Muscle layer of duodenum (tissue), 2 donors: ENCODE results near the gene LITAFD.

Experiments used
- H3K27ac ChIP-seq: one replicate; pipeline ENCODE4 v1.7.0; 2013; ENCODE audit warnings: mild to moderate bottlenecking, low read length
- H3K27me3 ChIP-seq: one replicate; pipeline ENCODE4 v1.7.0; 2013; ENCODE audit warnings: low read depth, mild to moderate bottlenecking, control low read depth, low read length
- H3K36me3 ChIP-seq, 2 donors: one replicate each; pipeline ENCODE4 v1.7.0; 2013; ENCODE audit warnings: low read length in 2 of 2, control low read depth in 1 of 2, mild to moderate bottlenecking in 1 of 2; ENCODE audit not compliant: insufficient read depth in 2 of 2, control insufficient read depth in 1 of 2
- H3K4me1 ChIP-seq, 2 donors: one replicate each; pipeline ENCODE4 v1.7.0; 2013; ENCODE audit warnings: low read length in 2 of 2, mild to moderate bottlenecking in 2 of 2, control low read depth in 1 of 2, moderate library complexity in 1 of 2; ENCODE audit not compliant: insufficient read depth in 2 of 2, control insufficient read depth in 1 of 2
- H3K4me3 ChIP-seq, 2 donors: one replicate each; pipeline ENCODE4 v1.7.0; 2013; ENCODE audit warnings: low read length in 2 of 2, low read depth in 1 of 2, mild to moderate bottlenecking in 1 of 2
- H3K9me3 ChIP-seq, 2 donors: one replicate each; pipeline ENCODE4 v1.7.0; 2013; ENCODE audit warnings: low read length in 2 of 2, control low read depth in 1 of 2, mild to moderate bottlenecking in 1 of 2; ENCODE audit not compliant: control insufficient read depth in 1 of 2
- donor health status: healthy.

Gene LITAFD

DNA sequence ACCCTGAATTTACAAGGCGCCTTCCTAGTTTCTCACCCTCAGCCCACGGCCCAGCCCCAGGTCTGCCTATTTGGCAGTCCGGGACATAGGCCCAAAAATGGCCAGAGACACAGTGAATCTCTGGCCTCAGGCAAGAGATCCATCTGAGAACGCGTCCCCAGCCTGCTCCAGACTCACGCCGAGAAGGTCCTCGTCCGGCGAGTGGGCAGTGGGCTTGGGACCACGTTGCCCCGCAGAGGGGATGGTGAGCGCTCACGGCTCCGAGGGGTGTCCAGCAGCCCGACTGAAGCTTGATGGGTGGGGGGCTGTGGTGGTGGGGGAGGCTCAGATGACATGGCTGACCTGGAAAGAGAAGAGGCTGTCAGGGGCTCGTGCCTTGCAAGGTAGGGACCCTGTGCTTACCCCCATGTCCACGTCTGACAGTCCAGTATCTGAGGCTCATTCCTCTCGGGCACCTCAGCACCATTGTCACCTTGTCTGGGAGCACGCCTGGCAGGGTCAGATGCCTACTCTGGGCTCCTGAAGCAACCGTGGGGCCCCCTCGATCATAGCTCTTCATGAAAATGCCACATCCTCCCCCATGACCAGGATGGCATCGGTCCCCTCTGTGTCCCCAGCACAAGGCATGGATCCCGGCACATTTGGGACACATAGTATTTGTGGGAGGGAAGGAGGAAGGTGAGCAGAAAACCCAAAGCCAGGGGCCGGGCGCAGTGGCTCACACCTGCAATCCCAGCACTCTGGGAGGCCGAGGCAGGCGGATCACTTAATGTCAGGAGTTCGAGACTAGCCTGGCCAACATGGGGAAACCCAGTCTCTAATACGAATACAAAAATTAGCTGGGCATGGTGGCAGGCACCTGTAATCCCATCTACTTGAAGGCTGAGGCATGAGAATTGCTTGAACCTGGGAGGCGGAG, 22.9 kb upstream of the LITAFD start:
- Histone ChIP-seq H3K27ac (no peak overlapping the region), H3K4me3 (no peak overlapping the region), H3K4me1 (peaks cover 9 to 11% of the 10 kb centered on the region in 2 donors)

DNA sequence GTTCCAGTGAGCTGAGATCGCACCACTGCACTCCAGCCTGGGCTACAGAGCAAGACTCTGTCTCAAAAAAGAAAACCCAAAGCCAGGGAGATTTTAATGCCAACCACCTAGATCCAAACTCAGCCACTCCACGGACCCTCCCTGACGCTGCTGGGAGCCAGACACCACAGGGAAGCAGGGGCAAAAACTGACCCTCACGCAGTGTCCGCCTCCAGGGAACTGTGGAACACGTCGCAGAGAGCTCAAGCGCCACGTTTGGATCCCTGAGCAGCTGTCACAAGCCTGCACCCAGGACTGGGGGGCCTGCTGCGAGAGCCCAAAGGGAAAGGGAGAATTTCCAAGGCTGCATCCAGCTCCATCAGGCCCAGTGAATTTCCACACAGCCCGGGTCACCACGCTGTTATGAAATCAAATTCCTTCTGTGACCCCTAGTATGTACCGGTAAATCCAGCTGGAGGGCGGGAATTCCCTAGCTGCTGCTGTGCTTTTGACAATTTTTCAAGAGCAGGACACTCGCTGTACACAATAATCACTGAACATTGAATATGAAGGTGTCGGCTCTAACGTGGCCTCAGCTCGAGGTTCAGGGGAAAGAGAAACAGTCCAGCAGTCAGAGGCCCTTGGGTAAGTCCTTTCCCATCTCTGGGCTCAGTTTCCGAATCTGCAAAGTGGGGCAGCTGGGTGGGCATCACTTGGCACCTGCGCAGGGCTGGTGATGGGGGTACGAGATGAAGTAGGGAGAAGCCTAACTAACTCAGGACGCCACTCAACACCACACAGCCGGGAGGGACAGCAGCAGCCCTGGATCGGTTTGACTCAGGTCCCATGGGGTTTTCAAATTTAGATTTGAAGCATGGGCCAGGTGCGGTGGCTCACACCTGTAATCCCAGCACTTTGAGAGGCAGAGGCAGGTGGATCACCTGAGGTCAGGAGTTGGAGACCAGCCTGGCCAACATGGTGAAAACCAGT, 22.0 kb upstream of the LITAFD start:
- Histone ChIP-seq H3K4me3 (no peak overlapping the region), H3K36me3 (peaks cover 9 to 23% of the 10 kb centered on the region in 2 donors), H3K4me1 (peaks cover 9 to 21% of the 10 kb centered on the region in 2 donors), H3K27ac (no peak overlapping the region), H3K27me3 (no peaks in the 10 kb centered on the region), H3K9me3 (no peaks in the 10 kb centered on the region)

More for the DNA sequence above, 22.9 kb upstream of the LITAFD start:
- Histone ChIP-seq H3K36me3 (peaks cover 15 to 32% of the 10 kb centered on the region in 2 donors), H3K27me3 (no peaks in the 10 kb centered on the region), H3K9me3 (no peaks in the 10 kb centered on the region)

DNA sequence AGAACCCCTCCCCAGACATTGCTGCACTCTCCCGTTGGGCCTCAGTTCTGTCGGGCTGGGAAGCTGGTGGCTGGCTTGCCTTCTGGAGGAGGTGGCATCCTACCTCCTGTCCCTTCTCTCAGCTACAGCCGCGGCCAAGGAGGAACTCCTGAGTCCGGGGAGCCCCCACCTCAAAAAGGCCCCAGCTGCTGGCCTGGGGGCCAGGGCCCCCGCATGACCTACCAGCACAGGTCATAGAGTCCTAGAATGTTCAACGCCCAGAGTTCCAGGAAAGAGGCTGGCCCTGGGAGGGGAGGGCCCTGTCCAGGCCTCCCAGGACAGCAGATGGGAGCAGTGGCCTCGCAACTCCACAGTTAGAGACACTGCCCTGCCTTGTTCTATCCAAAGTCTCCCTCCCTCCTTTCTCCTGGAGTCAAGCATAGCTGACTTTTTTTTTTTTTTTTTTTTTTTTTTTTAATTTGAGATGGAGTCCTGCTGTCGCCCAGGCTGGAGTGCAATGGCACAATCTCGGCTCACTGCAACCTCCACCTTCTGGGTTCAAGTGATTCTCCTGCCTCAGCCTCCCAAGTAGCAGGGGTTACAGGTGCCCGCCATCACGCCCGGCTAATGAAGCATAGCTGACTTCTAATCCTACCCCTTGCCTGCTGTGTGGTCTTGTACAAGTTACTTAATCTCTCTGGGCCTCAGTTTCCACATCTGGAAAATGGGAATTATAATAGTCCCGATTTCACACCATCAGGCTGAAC, 20.4 kb upstream of the LITAFD start:
- Histone ChIP-seq H3K4me3 (no peak overlapping the region), H3K27me3 (no peaks in the 10 kb centered on the region), H3K27ac (peak overlapping the region; percentile 54), H3K4me1 (peaks cover 9 to 27% of the 10 kb centered on the region in 2 donors), H3K36me3 (peaks cover 0 to 10% of the 10 kb centered on the region in 2 donors), H3K9me3 (no peaks in the 10 kb centered on the region)

DNA sequence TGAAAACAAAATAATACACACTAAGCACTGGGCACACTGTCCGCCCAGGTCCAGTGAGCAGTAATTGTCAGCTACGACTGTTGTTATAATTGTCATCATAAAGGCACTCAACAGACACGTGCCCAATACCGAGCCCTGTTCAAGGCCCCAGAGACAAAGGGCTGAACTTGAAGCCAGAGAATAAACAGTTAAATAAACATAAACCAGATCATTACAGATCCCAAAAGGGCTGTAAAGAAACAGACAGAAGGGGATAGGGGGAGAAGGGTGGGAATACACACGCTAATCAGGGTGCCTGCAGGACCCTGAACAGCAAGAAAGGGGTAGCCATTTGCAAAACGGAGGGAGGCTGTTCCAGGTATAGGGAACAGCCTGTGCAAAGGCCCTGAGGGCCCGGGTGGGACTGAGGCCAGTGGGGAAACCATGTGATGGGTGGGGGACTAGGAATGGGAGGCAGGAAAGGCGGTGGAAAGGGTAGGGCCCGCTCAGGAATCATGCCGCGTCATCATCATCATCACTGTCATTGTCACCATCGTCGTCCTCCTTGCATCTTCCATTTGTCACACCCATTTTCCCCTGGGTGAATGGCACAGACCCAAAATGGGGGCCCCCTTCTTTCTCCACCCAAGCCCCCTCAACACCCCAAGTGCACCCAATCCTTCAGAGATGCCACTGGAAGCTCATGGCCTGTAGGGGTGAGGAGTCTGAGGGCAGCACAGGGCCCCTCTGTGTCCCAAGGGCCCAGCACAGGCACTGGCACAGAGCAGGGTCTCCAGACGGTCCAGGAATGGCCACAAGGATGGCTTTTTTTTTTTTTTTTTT, 19.6 kb upstream of the LITAFD start:
- Histone ChIP-seq H3K4me1 (peaks cover 9 to 34% of the 10 kb centered on the region in 2 donors), H3K27me3 (no peaks in the 10 kb centered on the region), H3K4me3 (no peak overlapping the region), H3K36me3 (peaks cover 0 to 9% of the 10 kb centered on the region in 2 donors), H3K9me3 (no peaks in the 10 kb centered on the region), H3K27ac (peak overlapping the region; percentile 54)

DNA sequence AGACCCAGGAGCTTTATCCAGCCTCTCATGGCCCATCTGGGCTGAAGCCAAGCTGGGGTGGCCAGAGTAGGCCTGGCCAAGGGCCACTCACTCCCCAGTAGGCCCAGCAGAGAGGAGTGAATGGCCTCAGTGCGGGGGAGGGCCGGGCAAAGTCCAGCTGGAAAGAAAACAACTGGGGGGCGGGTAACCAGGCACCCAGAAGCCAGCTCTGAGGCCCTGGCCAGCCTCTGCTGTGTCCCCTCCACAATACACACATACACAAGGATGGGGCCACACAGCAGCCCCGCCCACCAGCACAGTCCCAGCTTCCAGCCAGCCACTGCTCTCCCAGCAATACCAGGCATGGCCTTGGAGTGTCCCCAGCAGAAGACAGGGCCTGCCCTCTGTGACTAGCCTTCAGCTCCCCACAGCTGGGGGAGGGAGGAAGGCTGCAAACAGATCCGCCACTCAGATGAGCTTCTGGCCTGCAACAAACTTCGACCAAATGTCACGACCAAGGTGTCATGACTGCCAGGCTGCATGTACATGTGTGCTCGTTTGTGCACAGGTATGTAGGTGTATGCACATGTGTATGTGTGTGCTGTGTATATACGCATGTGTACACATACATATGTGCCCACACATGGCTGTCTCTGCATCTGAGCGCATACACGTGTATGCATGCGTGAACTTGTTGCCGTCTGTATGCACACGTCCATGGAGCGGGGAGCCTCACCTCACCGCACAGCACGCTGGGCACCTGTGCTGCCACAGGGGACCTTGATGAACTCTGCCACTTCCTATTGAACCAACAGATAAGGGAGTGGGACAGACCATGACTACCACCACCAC, 18.3 kb upstream of the LITAFD start:
- no peaks in the 10 kb centered on the region for H3K9me3 ChIP-seq
- H3K4me3 ChIP-seq = no peak overlapping the region
- H3K4me1 ChIP-seq = peaks cover 9 to 39% of the 10 kb centered on the region in 2 donors
- no peak overlapping the region for H3K27ac ChIP-seq
- H3K27me3 ChIP-seq = no peaks in the 10 kb centered on the region
- no peaks in the 10 kb centered on the region for H3K36me3 ChIP-seq

DNA sequence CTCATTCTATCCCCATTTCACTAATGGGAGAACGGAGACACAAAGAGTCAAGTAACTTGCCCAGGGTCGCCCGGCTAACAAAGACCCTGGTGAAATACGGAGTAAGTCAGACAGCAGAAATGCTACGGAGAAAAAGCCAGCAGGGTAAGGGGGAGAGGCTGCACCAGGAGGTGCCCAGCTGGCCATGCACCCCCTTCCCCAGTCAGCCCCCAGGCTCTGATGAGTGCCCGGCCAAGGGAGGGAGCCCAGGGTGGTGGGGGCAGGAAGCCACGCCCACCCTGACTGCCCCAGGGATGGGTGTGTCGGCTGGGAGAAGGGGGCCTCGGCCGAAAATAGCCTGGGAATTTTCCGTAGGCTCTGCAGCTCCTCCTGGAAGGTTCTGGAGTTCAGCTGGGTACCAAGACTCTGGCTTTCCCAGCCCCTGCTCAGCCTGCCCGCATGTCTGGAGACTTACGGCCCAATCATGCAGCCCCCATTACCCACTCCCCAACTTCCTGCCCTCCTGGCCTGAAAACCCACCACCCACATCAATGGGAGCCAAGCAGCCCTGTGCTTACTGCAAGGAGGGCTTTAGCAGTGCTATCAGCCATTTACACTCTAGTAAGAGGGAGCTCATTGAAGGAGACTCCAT, 17.6 kb upstream of the LITAFD start:
- Histone ChIP-seq H3K4me3 (no peak overlapping the region), H3K9me3 (no peaks in the 10 kb centered on the region), H3K36me3 (no peaks in the 10 kb centered on the region), H3K4me1 (peaks cover 9 to 44% of the 10 kb centered on the region in 2 donors), H3K27me3 (no peaks in the 10 kb centered on the region), H3K27ac (no peak overlapping the region)

DNA sequence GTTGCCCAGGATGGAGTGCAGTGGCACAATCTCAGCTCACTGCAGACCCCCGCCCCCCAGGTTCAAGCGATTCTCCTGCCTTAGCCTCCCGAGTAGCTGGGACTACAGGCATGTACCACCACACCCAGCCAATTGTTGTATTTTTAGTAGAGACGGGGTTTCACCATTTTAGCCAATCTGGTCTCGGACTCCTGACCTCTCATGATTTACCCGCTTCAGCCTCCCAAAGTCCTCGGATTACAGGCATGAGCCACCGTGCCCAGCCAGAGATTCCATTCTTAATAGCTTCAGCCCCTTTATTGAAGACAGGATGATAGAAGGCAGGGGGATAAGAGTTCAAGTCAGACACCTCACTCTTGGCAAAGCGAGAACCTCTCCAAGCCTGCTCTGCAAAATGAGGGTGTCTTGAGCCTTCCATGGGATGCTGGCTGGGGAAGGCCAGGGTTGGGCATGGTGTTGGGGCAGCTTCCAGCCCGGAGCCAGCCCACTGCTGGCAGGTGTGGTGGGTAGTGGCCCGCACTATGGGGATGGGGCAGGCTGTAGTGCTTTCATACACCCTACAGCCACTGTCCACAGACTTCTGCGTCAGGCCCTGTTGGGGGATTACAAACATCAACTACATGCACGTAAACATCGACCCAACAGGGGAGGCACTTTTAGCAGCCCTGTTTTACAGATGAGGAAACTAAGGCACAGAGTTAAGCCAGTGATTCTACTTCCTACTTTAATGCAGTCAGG, 16.8 kb upstream of the LITAFD start:
- Histone ChIP-seq H3K27ac (no peak overlapping the region), H3K27me3 (no peaks in the 10 kb centered on the region), H3K36me3 (no peaks in the 10 kb centered on the region), H3K4me1 (peaks cover 9 to 44% of the 10 kb centered on the region in 2 donors), H3K4me3 (no peak overlapping the region), H3K9me3 (no peaks in the 10 kb centered on the region)

DNA sequence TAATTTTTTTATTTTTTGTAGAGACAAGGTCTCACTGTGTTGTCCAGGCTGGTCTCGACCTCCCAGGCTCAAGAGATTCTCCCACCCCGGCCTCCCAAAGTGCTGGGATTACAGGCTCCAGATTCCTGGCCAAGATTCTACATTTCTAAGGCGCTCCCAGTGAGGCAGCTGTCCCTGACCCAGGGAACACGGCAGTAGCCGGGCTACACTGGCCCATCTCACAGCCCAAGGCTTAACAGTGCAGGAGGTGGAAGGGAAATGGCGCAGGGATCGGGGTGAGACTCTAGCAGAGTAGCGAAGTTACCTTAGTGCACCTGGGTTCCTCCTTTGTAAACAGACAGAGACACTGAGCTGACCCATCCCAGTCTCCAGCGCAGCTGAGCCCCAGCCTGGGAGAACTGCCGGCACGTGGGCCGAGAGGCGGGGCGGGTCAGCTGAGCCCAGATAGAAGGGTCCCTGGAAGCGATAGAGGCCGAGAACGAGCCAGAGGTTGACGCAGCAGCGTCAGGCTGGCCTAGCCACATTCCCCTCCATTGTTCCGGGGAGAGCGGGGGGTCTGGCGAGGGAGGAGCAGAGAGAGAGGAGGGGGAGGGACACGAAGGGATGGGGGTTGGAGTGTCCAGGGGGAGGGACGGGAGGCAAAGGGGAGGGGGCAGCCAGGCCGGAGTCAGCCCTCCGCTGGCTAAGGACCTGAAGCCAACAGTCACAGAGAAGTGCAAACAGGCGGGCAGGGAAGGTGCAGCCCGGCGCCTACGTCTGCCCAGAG, 15.8 kb upstream of the LITAFD start:
- no peaks in the 10 kb centered on the region for H3K9me3 ChIP-seq
- H3K27me3 ChIP-seq = no peaks in the 10 kb centered on the region
- peak overlapping the region; percentile 87 to 89 for H3K4me3 ChIP-seq
- H3K4me1 ChIP-seq = peaks cover 9 to 44% of the 10 kb centered on the region in 2 donors
- no peaks in the 10 kb centered on the region for H3K36me3 ChIP-seq
- no peak overlapping the region for H3K27ac ChIP-seq
